Mucosa of descending colon (tissue), 3 donors: ENCODE results near the gene PRKG1. TPM values are rescaled to one million over a fixed set of nuclear protein-coding genes. Genes with fewer than 3 reads are reported as not detected.
"Not testable (repeated sequence)": the region's sequence is repeated elsewhere in the genome, so short reads cannot be mapped to it uniquely, and the experiment has no call there.

ENCODE experiments used
- ATAC-seq: fragments of 200-7000 bp; cut with Tn5 transposase; one replicate; pipeline ENCODE4 v1.9.1; 2020; ENCODE audit warnings: mild to moderate bottlenecking, moderate library complexity
- DNase-seq, 3 donors: peaks; one replicate each; pipeline ENCODE4 v3.0.0-alpha.2; 2020
- H3K36me3 ChIP-seq: fragments of 200-600 bp; one replicate; pipeline ENCODE4 v1.8.0; 2021; ENCODE audit warnings: low read depth, mild to moderate bottlenecking
- H3K4me1 ChIP-seq: fragments of 200-600 bp; one replicate; pipeline ENCODE4 v1.8.0; 2021; ENCODE audit warnings: low read depth, mild to moderate bottlenecking
- H3K4me3 ChIP-seq: fragments of 200-600 bp; one replicate; pipeline ENCODE4 v1.8.0; 2021; ENCODE audit warnings: mild to moderate bottlenecking
- H3K9me3 ChIP-seq: fragments of 200-600 bp; one replicate; pipeline ENCODE4 v1.8.0; 2021; ENCODE audit warnings: mild to moderate bottlenecking
- CTCF ChIP-seq: fragments of 200-600 bp; IDR thresholded peaks from one replicate; pipeline ENCODE4 v1.8.0; 2022; ENCODE audit warnings: antibody characterized with exemption, mild to moderate bottlenecking
- intact Hi-C, 2 donors: fragments of 100-400 bp; cut with DNase I in 1 of 2; cut with micrococcal nuclease in 1 of 2; formaldehyde crosslinking; loops; one replicate each; pipeline versions ENCODE4 v1.11.0 to v1.11.1; 2022; cut with DNase I, micrococcal nuclease
- total RNA-seq, 3 donors: library from RNA; stranded (reverse); fragmentation: NEBNext Ultra II Directional in 2 of 3; extraction: Animal tissue kit (Norgen Biotek cat#: 25700) in 2 of 3; gene quantifications; one replicate each; pipeline versions ENCODE4 v1.2.1 to v1.2.4, GENCODE V29; 2021 to 2023
- donor health status: DM: no; HTN: no; CAD: no; lungs with moderate emphysema.
- donor health status: DM: no; HTN: no; CAD: no.
- donor health status: DM: no; HTN: yes; CAD: no.

The PRKG1 gene
- total RNA-seq, 3 donors from 2014 or later: 17.1 to 55.6 (median 21.1) TPM

- Histone ChIP-seq H3K4me3 (no peak overlapping the region), H3K9me3 (no peaks in the 10 kb centered on the region), H3K36me3 (no peaks in the 10 kb centered on the region), H3K4me1 (no peaks in the 10 kb centered on the region)
- intact Hi-C loops: no loop called here
- ATAC-seq (no peak), DNase-seq (no peak)
- TF ChIP-seq CTCF: no peak
Observed at GRCh38 chr10:51445588-51445987, 371.3 kb downstream of the PRKG1 start.

- intact Hi-C loops: no loop called here
- TF ChIP-seq CTCF: no peak
- DNase-seq: no peak
Observed at GRCh38 chr10:51447119-51447518, 372.8 kb downstream of the PRKG1 start.

GRCh38 chr10:51455762-51456161, 381.5 kb downstream of the PRKG1 start:
- H3K36me3 ChIP-seq, intact Hi-C loops, H3K4me1 ChIP-seq, H3K9me3 ChIP-seq, DNase-seq, H3K4me3 ChIP-seq, ATAC-seq: not testable (repeated sequence)

More at GRCh38 chr10:51447119-51447518, 372.8 kb downstream of the PRKG1 start:
- no peak overlapping the region for H3K4me3 ChIP-seq
- no peaks in the 10 kb centered on the region for H3K36me3 ChIP-seq
- no peak for ATAC-seq
- H3K4me1 ChIP-seq: no peaks in the 10 kb centered on the region
- no peaks in the 10 kb centered on the region for H3K9me3 ChIP-seq

- no peak for TF ChIP-seq CTCF
- Histone ChIP-seq H3K9me3 (peaks cover 6% of the 10 kb centered on the region), H3K4me3 (no peak overlapping the region), H3K36me3 (no peaks in the 10 kb centered on the region), H3K4me1 (no peaks in the 10 kb centered on the region)
- no peak for ATAC-seq
- no peak for DNase-seq
- intact Hi-C loops: no loop called here
Observed at GRCh38 chr10:51459476-51459875, 385.2 kb downstream of the PRKG1 start.

- ATAC-seq (no peak), DNase-seq (no peak)
- intact Hi-C loops: no loop called here
- H3K4me1 ChIP-seq: no peaks in the 10 kb centered on the region
- no peaks in the 10 kb centered on the region for H3K36me3 ChIP-seq
- TF ChIP-seq CTCF: no peak
- H3K9me3 ChIP-seq: no peaks in the 10 kb centered on the region
- no peak overlapping the region for H3K4me3 ChIP-seq
Observed at GRCh38 chr10:51462076-51462779, 387.9 kb downstream of the PRKG1 start.

- H3K4me3 ChIP-seq: no peak overlapping the region
- TF ChIP-seq CTCF: no peak
- ATAC-seq: no peak
- DNase-seq: no peak
- H3K36me3 ChIP-seq: no peaks in the 10 kb centered on the region
- intact Hi-C loops: no loop called here
- no peaks in the 10 kb centered on the region for H3K4me1 ChIP-seq
- H3K9me3 ChIP-seq: no peaks in the 10 kb centered on the region
Observed at GRCh38 chr10:51468424-51468823, 394.1 kb downstream of the PRKG1 start.
